HCT116 (cell line): ENCODE data around the gene WNT5B.

ENCODE experiments used
- CEBPB ChIP-seq: IDR thresholded peaks from 2 replicates; pipeline ENCODE4 v1.6.1; 2012; ENCODE audit warnings: low read depth
- CTCF ChIP-seq, 3 experiments: fragments of 200-600 bp in 1 of 3; sonication (generic) in 1 of 3; IDR thresholded peaks in 2 of 3; conservative IDR thresholded peaks in 1 of 3; 2 replicates each; pipeline ENCODE4 v1.5.1; 2012 to 2017; ENCODE audit warnings: low read depth in 2 of 3, low read length in 2 of 3, antibody characterized with exemption in 1 of 3, borderline replicate concordance in 1 of 3, control low read depth in 1 of 3, mild to moderate bottlenecking in 1 of 3, mixed read lengths in 1 of 3, mixed run types in 1 of 3, moderate library complexity in 1 of 3; ENCODE audit not compliant: insufficient read depth in 1 of 3
- EZH2 ChIP-seq: fragments of 200-600 bp; sonication (generic); IDR thresholded peaks from 2 replicates; pipeline ENCODE4 v1.6.1; 2017; ENCODE audit warnings: antibody characterized with exemption, mixed run types
- SP1 ChIP-seq: IDR thresholded peaks from 2 replicates; pipeline ENCODE4 v1.6.1; 2012; ENCODE audit warnings: low read depth

GRCh38 chr12:1691123-1692007, 62.3 kb downstream of the WNT5B start:
- no peak for TF ChIP-seq CEBPB
- TF ChIP-seq CTCF (IDR thresholded peaks at IDR 0.05 in 2 of 3, conservative IDR thresholded peaks at IDR 0.05 in 1 of 3; ENCODE audit: borderline replicate concordance in 1 of 3, insufficient read depth in 1 of 3, low read depth in 2 of 3, low read length in 2 of 3) = no peak
- TF ChIP-seq SP1 = no peak
- no peak for TF ChIP-seq EZH2
